Activated naive CD4-positive, alpha-beta T cell treated with anti-CD3 and anti-CD28 coated beads, Interleukin-2, amount 50 U/mL, for 24 hours (primary cell): ENCODE data around the gene GART.
"Not testable (repeated sequence)": the region's sequence is repeated elsewhere in the genome, so short reads cannot be mapped to it uniquely, and the experiment has no call there.

ENCODE experiments used
- H3K27ac Mint-ChIP-seq: one replicate; pipeline ENCODE4 v1.8.0; 2021; ENCODE audit warnings: mild to moderate bottlenecking, mixed read lengths
- H3K27me3 Mint-ChIP-seq: one replicate; pipeline ENCODE4 v1.8.0; 2021; ENCODE audit warnings: mixed read lengths
- H3K36me3 Mint-ChIP-seq: one replicate; pipeline ENCODE4 v1.8.0; 2021; ENCODE audit warnings: mixed read lengths
- H3K4me1 Mint-ChIP-seq: one replicate; pipeline ENCODE4 v1.8.0; 2021; ENCODE audit warnings: mixed read lengths
- H3K4me3 Mint-ChIP-seq: one replicate; pipeline ENCODE4 v1.8.0; 2021; ENCODE audit warnings: mild to moderate bottlenecking, mixed read lengths
- H3K9me3 Mint-ChIP-seq: one replicate; pipeline ENCODE4 v1.8.0; 2021; ENCODE audit warnings: mixed read lengths

Gene GART

GRCh38 chr21:33470701-33471100 lies 71.2 kb downstream of the GART start:
- Mint-ChIP-seq H3K27me3 (no peaks in the 10 kb centered on the region), H3K9me3 (no peaks in the 10 kb centered on the region), H3K36me3 (peaks cover 5% of the 10 kb centered on the region), H3K4me3 (no peak overlapping the region), H3K27ac (no peak overlapping the region), H3K4me1 (peaks cover 20% of the 10 kb centered on the region)

- not testable (repeated sequence) for H3K4me3 Mint-ChIP-seq, H3K27me3 Mint-ChIP-seq, H3K27ac Mint-ChIP-seq, H3K36me3 Mint-ChIP-seq, H3K9me3 Mint-ChIP-seq
- peaks cover 20% of the 10 kb centered on the region for H3K4me1 Mint-ChIP-seq
These were observed 72.7 kb downstream of the GART start for GRCh38 chr21:33469183-33469582.

- Mint-ChIP-seq H3K9me3 (no peaks in the 10 kb centered on the region), H3K27ac (no peak overlapping the region), H3K4me3 (no peak overlapping the region), H3K36me3 (peaks cover 4% of the 10 kb centered on the region), H3K4me1 (no peaks in the 10 kb centered on the region), H3K27me3 (no peaks in the 10 kb centered on the region)
These were observed 80.2 kb downstream of the GART start for GRCh38 chr21:33461538-33462250.

GRCh38 chr21:33458861-33459260 lies 83.1 kb downstream of the GART start:
- Mint-ChIP-seq H3K4me1 (no peaks in the 10 kb centered on the region), H3K9me3 (no peaks in the 10 kb centered on the region), H3K27ac (no peak overlapping the region), H3K36me3 (peaks cover 4% of the 10 kb centered on the region), H3K4me3 (no peak overlapping the region), H3K27me3 (no peaks in the 10 kb centered on the region)

- Mint-ChIP-seq H3K9me3 (no peaks in the 10 kb centered on the region), H3K4me3 (no peak overlapping the region), H3K4me1 (no peaks in the 10 kb centered on the region), H3K27me3 (no peaks in the 10 kb centered on the region), H3K36me3 (peaks cover 8% of the 10 kb centered on the region), H3K27ac (no peak overlapping the region)
These were observed 86.1 kb downstream of the GART start for GRCh38 chr21:33455686-33456446.
